ENCODE data around the gene DYNLT4. TPM values are rescaled to one million over a fixed set of nuclear protein-coding genes. Genes with fewer than 3 reads are reported as not detected.
"Not testable (repeated sequence)": the region's sequence is repeated elsewhere in the genome, so short reads cannot be mapped to it uniquely, and the experiment has no call there.

The DYNLT4 gene
- total RNA-seq, 5 donors from 2014 or later (not counting 1 experiment from before 2014, with no cell fraction given), result 0.36 to 4.3 (median 2.3) TPM; not detected in 1

DNA sequence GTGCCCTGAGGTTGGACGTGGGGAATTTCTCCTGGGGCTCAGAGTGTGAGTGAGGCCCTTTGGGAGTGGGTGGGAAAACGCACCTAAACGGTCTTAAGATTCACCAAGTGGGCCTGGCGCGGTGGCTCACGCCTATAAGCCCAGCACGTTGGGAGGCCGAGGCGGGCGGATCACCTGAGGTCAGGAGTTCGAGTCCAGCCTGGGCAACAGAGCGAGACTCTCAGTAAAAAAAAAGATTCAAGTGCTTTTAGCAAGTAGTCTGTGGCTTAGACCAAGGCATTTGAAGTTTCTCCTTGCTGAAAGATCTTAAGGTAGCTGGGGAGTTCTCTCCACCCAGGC lies 30.5 kb downstream of the DYNLT4 start:
- Mint-ChIP-seq H3K9me3 (no peaks in the 10 kb centered on the region), H3K4me1 (peaks cover 33 to 39% (median 37%) of the 10 kb centered on the region in 3 donors), H3K27me3 (no peaks in the 10 kb centered on the region), H3K4me3 (peak overlapping the region; percentile 92 to 94 (median 93)), H3K36me3 (peaks cover 35% of the 10 kb centered on the region), H3K27ac (peak overlapping the region; percentile 93 to 94)
- Histone ChIP-seq H3K27me3 (replicated peaks in 1 of 2; ENCODE audit: control insufficient read depth in 2 of 2, extremely low read depth in 1 of 2, insufficient read depth in 2 of 2, low read length in 1 of 2) (no peaks in the 10 kb centered on the region), H3K9me3 (no peaks in the 10 kb centered on the region), H3K4me3 (ENCODE audit: control insufficient read depth in 1 of 2, extremely low read depth in 1 of 2, low read length in 1 of 2) (peak overlapping the region; percentile 65 to 88), H3K4me1 (ENCODE audit: control insufficient read depth in 1 of 2, extremely low read depth in 1 of 2, insufficient read depth in 2 of 2, low read length in 2 of 2) (peaks cover 14 to 30% of the 10 kb centered on the region in 2 experiments), H3K27ac (ENCODE audit: low read length) (peak overlapping the region; percentile 81), H3K36me3 (ENCODE audit: control insufficient read depth in 2 of 2, extremely low read depth in 1 of 2, insufficient read depth in 1 of 2, low read length in 1 of 2) (peaks cover 9 to 42% of the 10 kb centered on the region in 2 donors)
- DNase-seq (no peak), ATAC-seq (replicated peaks in 1 of 4) (no peak)
- 8% methylated on average over 7 of the region's 12 CpGs for WGBS (ENCODE audit: insufficient coverage)
- ChIA-PET POLR2A (interaction anchor here in 1 of 2 donors (0.6 to 0.7 kb wide), 2 partner anchors 23 to 531 kb away, joined by 3 read pairs; no protein-coding TSS in a partner anchor), CTCF (interaction anchor here (0.8 to 2.5 kb wide), 5 partner anchors 10 to 564 kb away, joined by 3 to 37 read pairs (median 3); partner anchors contain the start of genes MUTYH (in 1 of the 2), RNU5D-1 (in 1 of the 2) and TOE1 (in 1 of the 2))

- Histone ChIP-seq H3K9me3 (no peaks in the 10 kb centered on the region), H3K27ac (ENCODE audit: low read length) (peak overlapping the region; percentile 81), H3K4me3 (ENCODE audit: control insufficient read depth in 1 of 2, extremely low read depth in 1 of 2, low read length in 1 of 2) (peak overlapping the region; percentile 65 to 88), H3K36me3 (ENCODE audit: control insufficient read depth in 2 of 2, extremely low read depth in 1 of 2, insufficient read depth in 1 of 2, low read length in 1 of 2) (peaks cover 8 to 36% of the 10 kb centered on the region in 2 donors), H3K27me3 (replicated peaks in 1 of 2; ENCODE audit: control insufficient read depth in 2 of 2, extremely low read depth in 1 of 2, insufficient read depth in 2 of 2, low read length in 1 of 2) (no peaks in the 10 kb centered on the region), H3K4me1 (ENCODE audit: control insufficient read depth in 1 of 2, extremely low read depth in 1 of 2, insufficient read depth in 2 of 2, low read length in 2 of 2) (peaks cover 14 to 30% of the 10 kb centered on the region in 2 experiments)
- peak overlapping the region; percentile 93 to 94 for H3K27ac Mint-ChIP-seq
- no peaks in the 10 kb centered on the region for H3K9me3 Mint-ChIP-seq
- 2% methylated on average over 29 of the region's 36 CpGs for WGBS (ENCODE audit: insufficient coverage)
- H3K27me3 Mint-ChIP-seq, result no peaks in the 10 kb centered on the region
- peaks cover 29% of the 10 kb centered on the region for H3K36me3 Mint-ChIP-seq
- DNase-seq, result peak in 16 of 35 experiments; percentile 31 to 61 (median 42)
- ChIA-PET POLR2A (interaction anchor here (0.6 to 2.0 kb wide), 8 partner anchors 8 to 236 kb away, joined by 3 to 14 read pairs (median 3); partner anchors contain the start of genes BTBD19 (in 1 of the 2), PLK3 (in 1 of the 2), RNU5D-1 (in 1 of the 2) and UROD (in 1 of the 2)), CTCF (interaction anchor here (0.6 to 2.5 kb wide), 11 partner anchors 9 to 564 kb away, joined by 3 to 37 read pairs (median 4); partner anchors contain the start of genes HECTD3 (in 1 of the 2), MUTYH (in 1 of the 2), RNU5D-1 (in 1 of the 2) and TOE1 (in 1 of the 2))
- peak overlapping the region; percentile 92 to 94 (median 93) for H3K4me3 Mint-ChIP-seq
- ATAC-seq (replicated peaks in 1 of 4), result peak; percentile 31 to 43 (median 37)
- peaks cover 33 to 39% (median 37%) of the 10 kb centered on the region in 3 donors for H3K4me1 Mint-ChIP-seq
Measured at GRCh38 chr1:44775930-44776729, 31.0 kb downstream of the DYNLT4 start.

DNA sequence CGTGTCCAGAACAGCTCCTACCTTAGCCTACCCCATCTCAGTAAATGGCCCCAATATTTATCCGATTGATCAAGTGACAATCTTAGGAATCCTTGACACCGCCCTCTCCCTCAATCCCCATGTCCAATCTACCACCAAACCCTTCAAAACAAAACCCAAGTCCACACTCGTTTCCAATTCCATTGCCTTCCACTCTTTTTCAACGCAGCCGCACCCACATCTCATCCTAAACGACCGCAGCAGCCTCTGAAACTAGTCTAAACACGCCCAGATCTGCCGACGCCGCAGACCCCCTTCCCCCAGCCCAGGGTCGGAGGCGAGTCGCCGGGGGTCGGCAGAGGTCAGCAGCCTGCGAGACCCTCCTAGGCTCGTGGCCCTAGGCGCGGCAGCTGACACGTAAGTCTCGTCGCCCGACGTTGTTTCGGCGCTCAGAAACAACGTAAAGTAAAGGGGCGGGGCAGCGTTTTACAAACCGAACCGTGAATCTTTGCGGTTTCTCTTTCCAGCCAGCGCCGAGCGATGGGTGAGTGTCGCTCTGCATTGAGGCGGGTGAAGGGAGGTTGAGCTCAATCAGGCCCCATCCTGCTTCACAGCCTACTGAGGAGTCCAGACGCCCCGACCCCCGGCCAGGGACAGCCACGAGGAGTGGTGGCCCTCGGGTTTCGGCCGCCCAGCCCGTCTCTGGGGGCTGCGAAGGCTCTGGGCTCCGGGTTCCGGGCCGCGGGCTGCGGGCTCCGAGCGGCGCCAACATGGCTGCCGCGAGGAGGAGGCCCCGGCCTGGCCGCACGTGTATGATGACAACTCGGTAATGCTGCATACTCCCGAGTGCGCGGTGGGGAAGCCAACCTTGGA lies 31.8 kb downstream of the DYNLT4 start, which contains the start of gene RPS8:
TSS of gene RPS8 (plus strand) at position 463 of the 852 bp plus-strand sequence. CDS start at position 520, 57 bp downstream.
- Mint-ChIP-seq H3K4me3 (peak within 1 kb of the TSS; percentile 92 to 94 (median 93)), H3K9me3 (no peaks in the 10 kb centered on the region), H3K4me1 (peaks cover 33 to 39% (median 37%) of the 10 kb centered on the region in 3 donors), H3K36me3 (peaks cover 22% of the 10 kb centered on the region), H3K27me3 (no peaks in the 10 kb centered on the region), H3K27ac (peak within 1 kb of the TSS; percentile 94 to 95)
- Histone ChIP-seq H3K36me3 (ENCODE audit: control insufficient read depth in 2 of 2, extremely low read depth in 1 of 2, insufficient read depth in 1 of 2, low read length in 1 of 2) (peaks cover 6 to 29% of the 10 kb centered on the region in 2 donors), H3K4me3 (ENCODE audit: control insufficient read depth in 1 of 2, extremely low read depth in 1 of 2, low read length in 1 of 2) (peak within 1 kb of the TSS; percentile 65 to 88), H3K9me3 (no peaks in the 10 kb centered on the region), H3K27me3 (replicated peaks in 1 of 2; ENCODE audit: control insufficient read depth in 2 of 2, extremely low read depth in 1 of 2, insufficient read depth in 2 of 2, low read length in 1 of 2) (no peaks in the 10 kb centered on the region), H3K4me1 (ENCODE audit: control insufficient read depth in 1 of 2, extremely low read depth in 1 of 2, insufficient read depth in 2 of 2, low read length in 2 of 2) (peaks cover 14 to 30% of the 10 kb centered on the region in 2 experiments), H3K27ac (ENCODE audit: low read length) (peak within 1 kb of the TSS; percentile 81)
- CTCF ChIA-PET, result interaction anchor here (0.6 to 2.5 kb wide), 13 partner anchors 10 to 565 kb away, joined by 3 to 37 read pairs (median 4); partner anchors contain the start of genes HECTD3 (in 1 of the 2), MUTYH (in 1 of the 2), PLK3 (in 1 of the 2) and RNU5D-1 (in 1 of the 2)
- POLR2A ChIA-PET, result interaction anchor here (0.6 to 2.0 kb wide), 10 partner anchors 9 to 714 kb away, joined by 3 to 14 read pairs (median 4); partner anchors contain the start of genes BTBD19 (in 1 of the 2), PLK3 (in 1 of the 2), RNU5D-1 (in 1 of the 2) and UROD (in 1 of the 2)
- under 1% methylated on average over 64 of the region's 65 CpGs for WGBS (ENCODE audit: insufficient coverage)
- ATAC-seq (replicated peaks in 1 of 4), result peak; percentile 80 to 86 (median 84)
- peak; percentile 78 to 95 (median 86) for DNase-seq

DNA sequence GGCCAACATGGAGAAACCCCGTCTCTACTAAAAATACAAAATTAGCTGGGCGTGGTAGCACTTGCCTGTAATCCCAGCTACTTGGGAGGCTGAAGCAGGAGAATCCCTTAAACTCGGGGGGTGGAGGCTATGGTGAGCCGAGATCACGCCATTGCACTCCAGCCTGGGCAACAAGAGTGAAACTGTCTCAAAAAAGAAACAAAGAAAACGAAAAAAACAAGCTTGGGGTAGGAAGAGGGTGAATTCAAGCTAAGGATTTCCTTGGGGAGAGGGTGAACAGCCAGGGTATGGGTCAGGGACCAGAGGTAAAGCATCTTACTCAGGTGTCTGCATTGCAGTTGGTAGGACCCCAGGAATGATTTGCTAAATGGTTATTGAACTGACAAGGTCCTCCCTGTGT lies 40.7 kb downstream of the DYNLT4 start:
- not testable (repeated sequence) for H3K27me3 Mint-ChIP-seq; H3K27me3 ChIP-seq (replicated peaks in 1 of 2; ENCODE audit: control insufficient read depth in 2 of 2, extremely low read depth in 1 of 2, insufficient read depth in 2 of 2, low read length in 1 of 2); H3K4me3 ChIP-seq (ENCODE audit: control insufficient read depth in 1 of 2, extremely low read depth in 1 of 2, low read length in 1 of 2); H3K36me3 Mint-ChIP-seq; DNase-seq; H3K27ac ChIP-seq (ENCODE audit: low read length); H3K4me1 ChIP-seq (ENCODE audit: control insufficient read depth in 1 of 2, extremely low read depth in 1 of 2, insufficient read depth in 2 of 2, low read length in 2 of 2); H3K27ac Mint-ChIP-seq; H3K4me1 Mint-ChIP-seq; ATAC-seq (replicated peaks in 1 of 4); H3K9me3 ChIP-seq; H3K9me3 Mint-ChIP-seq; H3K4me3 Mint-ChIP-seq; H3K36me3 ChIP-seq (ENCODE audit: control insufficient read depth in 2 of 2, extremely low read depth in 1 of 2, insufficient read depth in 1 of 2, low read length in 1 of 2)
- POLR2A ChIA-PET, result interaction anchor here (0.6 to 0.7 kb wide), 2 partner anchors 9 to 531 kb away, joined by 3 read pairs; partner anchors contain the start of gene RPS8 (in 1 of the 2)
- CTCF ChIA-PET, result interaction anchor here (0.6 to 0.9 kb wide), 2 partner anchors 21 to 38 kb away, joined by 3 read pairs; no protein-coding TSS in a partner anchor
- WGBS (ENCODE audit: insufficient coverage), result 98% methylated on average over 4 of the region's 6 CpGs

DNA sequence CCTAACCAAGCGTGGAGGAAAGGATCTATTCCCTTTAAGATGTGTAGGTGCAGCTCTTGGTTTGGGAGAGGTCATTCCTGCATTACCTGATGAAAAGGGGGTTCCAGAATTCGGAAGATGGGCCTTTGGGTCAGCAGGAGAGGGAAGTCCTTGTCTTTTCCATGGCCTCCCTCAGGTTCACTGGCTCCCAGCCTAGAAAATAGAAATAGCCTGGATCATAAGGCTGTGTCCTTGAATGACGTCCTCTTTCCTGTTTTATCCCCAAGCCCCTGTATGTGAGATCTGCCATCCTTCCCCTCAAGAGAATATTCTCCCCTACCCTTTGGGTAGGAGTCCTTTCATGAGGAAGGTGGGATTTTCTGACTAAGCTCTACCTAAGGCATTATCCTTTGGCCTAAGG lies 46.3 kb downstream of the DYNLT4 start:
- Mint-ChIP-seq H3K9me3 (no peaks in the 10 kb centered on the region), H3K36me3 (no peaks in the 10 kb centered on the region), H3K27ac (no peak overlapping the region), H3K4me1 (peaks cover 0 to 7% (median 3%) of the 10 kb centered on the region in 3 donors), H3K27me3 (no peaks in the 10 kb centered on the region), H3K4me3 (no peak overlapping the region)
- 92% methylated on average over 2 of the region's 3 CpGs for WGBS (ENCODE audit: insufficient coverage)
- Histone ChIP-seq H3K36me3 (ENCODE audit: control insufficient read depth in 2 of 2, extremely low read depth in 1 of 2, insufficient read depth in 1 of 2, low read length in 1 of 2) (peaks cover 0 to 7% of the 10 kb centered on the region in 2 donors), H3K4me3 (ENCODE audit: control insufficient read depth in 1 of 2, extremely low read depth in 1 of 2, low read length in 1 of 2) (no peak overlapping the region), H3K27me3 (replicated peaks in 1 of 2; ENCODE audit: control insufficient read depth in 2 of 2, extremely low read depth in 1 of 2, insufficient read depth in 2 of 2, low read length in 1 of 2) (no peaks in the 10 kb centered on the region), H3K27ac (ENCODE audit: low read length) (no peak overlapping the region), H3K9me3 (no peaks in the 10 kb centered on the region), H3K4me1 (ENCODE audit: control insufficient read depth in 1 of 2, extremely low read depth in 1 of 2, insufficient read depth in 2 of 2, low read length in 2 of 2) (peaks cover 0 to 7% of the 10 kb centered on the region in 2 experiments)
- no peak for ATAC-seq (replicated peaks in 1 of 4)
- CTCF ChIA-PET, result no interaction called here
- POLR2A ChIA-PET, result interaction anchor here (0.5 to 0.6 kb wide), 2 partner anchors 310 to 543 kb away, joined by 4 to 5 read pairs; no protein-coding TSS in a partner anchor
- DNase-seq, result no peak
